GM21447 (cell line): ENCODE measurements around the gene POLR2L.
A peak's percentile ranks its signal among the peaks of the same experiment; 100 is the strongest.

ENCODE experiments used
- ATAC-seq: cut with Tn5 transposase; IDR thresholded peaks from one replicate; pipeline ENCODE4 v1.9.1; 2021; ENCODE audit not compliant: unreplicated experiment

Gene POLR2L

GRCh38 chr11:855796-856195 lies 13.5 kb upstream of the POLR2L start:
- no peak for ATAC-seq

GRCh38 chr11:855330-855674 lies 13.0 kb upstream of the POLR2L start:
- no peak for ATAC-seq

DNA sequence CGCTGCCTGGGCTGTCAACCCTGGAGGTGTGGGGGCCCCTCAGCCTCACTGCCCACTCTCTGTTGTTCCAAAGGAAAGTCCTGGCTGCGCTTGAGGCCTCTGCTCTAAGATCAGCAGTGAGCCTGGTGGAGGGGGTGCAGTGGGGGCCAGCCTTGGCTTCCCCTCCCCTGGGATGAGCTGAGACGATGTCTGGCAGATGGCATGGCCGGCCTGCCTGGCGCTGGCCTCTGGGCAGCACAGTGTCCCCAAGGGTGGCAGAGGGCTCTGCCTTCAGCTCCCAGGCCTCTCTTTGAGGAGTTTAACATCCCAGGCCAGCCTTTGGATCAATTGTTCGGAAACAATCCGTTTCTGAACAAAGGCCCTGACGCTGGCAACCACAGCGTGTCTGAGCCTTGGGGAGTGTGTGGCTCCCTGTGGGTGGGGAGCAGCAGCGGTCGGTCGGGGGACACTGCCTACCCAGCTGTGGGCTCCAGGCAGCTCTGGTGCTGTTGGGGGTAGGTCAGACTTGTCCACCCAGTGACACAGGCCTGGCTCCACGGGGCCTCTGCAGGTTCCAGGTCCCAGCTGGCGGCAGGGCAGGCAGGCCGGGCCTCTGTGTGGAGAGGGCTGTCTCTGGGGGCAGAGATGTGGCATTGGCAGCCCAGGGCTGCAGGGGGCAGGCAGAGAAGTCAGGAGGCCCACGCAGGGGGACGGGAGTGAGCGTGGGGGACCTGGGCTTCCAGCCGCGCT lies 12.4 kb upstream of the POLR2L start:
- no peak for ATAC-seq

- ATAC-seq, result no peak
These were observed 11.5 kb upstream of the POLR2L start for GRCh38 chr11:853682-854448.

DNA sequence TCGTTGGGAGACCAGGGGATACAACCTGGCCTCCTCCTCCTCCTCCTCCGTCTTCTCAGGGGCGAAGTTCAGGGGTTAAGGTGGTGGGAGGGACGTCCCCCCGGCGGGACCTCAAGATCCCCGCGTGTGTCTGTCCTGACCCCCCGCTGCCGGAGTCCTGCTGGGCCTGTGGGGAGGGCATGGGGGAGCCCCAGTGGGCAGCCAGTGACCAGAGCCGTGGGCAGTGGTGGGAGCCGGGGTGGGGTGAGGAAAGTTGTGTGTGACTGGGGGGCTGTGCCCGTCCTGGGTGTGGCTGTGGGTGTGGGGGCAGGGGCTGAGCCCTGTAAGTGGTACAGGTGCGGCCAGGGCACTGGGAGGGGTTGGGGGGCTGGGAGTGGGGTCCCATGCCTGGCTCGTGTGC lies 10.4 kb upstream of the POLR2L start:
- ATAC-seq, result no peak

GRCh38 chr11:850775-851763 lies 8.7 kb upstream of the POLR2L start:
- ATAC-seq, result no peak

DNA sequence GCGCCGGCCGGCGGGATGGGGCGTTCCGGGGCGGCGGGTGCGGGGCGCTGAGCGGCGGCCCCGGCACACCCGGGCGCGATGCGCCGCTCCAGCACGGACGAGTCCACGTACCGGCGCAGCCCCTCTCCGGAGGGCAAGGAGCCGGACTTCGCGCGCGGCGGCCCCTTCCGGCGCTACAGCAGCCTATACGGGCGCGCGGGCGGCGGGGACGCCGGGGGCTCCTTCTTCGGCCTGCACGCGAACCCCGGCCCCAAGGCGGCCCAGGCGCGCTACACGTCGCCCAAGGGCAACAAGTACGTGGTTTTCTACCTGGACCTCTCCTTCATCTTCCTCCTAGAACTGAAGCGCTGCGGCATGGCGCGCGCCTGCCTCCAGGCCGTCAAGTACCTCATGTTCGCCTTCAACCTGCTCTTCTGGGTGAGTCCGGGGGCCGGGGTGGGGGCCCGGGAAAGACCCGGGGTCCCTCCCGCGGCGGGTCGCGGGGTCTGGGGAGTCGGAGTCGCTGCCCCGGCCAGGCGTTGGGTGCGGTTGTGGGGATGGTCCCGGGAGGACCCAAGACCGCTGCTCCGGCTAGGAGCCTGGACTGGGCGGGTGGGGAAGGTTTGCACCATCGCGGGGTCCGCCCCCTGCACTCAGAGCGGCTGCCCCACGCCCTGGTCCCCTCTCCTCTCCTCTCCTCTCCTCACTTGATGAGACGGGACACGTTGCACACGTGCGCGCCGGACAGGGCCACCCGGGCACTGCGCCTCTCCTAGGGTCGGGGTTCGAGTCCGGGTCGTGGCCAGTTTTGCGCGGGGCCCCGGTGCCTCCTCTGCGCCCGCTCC lies 7.8 kb upstream of the POLR2L start:
- no peak for ATAC-seq

DNA sequence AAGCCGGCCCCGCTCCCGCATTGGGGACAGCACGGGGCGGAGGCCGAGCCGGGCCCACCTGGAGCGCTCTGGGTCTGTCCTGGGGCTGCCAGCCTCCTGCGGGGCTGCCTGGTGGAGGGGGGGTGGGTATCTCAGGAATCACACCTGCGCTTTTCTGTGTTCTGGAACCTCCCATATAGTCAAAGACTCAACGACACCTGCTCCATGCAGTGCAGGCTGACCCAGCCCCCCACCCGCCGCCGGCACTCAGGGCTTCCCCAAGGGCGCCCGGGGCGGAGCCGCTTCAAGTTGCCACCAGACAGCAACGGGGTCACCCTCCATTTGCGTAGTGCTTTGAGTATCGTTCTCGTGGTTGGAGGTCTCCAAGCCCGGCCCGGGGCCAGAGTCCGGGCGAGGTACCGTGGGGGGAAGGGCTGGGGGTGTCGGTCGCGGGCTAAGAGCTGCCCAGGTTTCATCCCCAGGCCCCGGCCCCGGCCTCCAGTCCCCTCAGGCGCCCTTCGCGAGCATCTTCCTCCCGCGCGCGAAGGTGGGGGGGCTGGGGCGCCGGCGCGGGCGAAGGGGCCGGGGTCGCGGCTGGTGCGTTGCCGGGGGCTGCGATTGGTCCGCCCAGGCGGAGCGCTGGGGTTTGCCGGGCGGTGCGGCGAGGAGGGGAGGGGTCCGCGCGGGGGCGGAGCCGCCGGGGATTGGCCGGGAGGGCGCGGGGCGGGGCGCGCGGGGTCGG lies 6.9 kb upstream of the POLR2L start:
- ATAC-seq, result no peak

DNA sequence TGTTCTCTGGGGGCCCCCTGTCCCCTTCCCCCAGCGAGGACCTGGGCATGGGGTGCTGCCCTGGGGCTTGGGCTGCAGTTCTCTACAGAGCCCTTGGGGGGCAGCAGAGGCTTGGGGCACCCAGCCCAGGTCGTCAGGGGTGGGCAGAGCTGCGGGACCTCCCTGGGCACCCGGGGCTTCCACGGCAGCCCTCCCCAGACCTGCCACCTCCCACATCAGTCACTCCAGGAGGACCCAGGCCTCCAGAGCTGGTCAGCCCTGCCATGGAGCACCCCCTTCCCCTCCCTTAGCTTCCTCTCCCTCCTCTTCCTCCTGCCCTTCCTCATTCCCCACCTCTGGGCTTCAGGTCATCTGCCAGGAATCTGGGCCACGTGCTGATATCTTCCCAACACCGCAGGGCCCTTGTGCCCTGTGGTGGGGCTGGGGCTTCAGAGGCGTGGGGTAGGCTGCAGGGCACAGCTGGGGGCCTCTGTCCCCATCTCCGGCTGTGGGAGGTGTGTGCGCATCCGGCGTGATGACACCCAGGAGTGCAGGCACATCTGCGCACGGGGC lies 6.1 kb upstream of the POLR2L start:
- no peak for ATAC-seq

GRCh38 chr11:847876-848275 lies 5.5 kb upstream of the POLR2L start:
- no peak for ATAC-seq

DNA sequence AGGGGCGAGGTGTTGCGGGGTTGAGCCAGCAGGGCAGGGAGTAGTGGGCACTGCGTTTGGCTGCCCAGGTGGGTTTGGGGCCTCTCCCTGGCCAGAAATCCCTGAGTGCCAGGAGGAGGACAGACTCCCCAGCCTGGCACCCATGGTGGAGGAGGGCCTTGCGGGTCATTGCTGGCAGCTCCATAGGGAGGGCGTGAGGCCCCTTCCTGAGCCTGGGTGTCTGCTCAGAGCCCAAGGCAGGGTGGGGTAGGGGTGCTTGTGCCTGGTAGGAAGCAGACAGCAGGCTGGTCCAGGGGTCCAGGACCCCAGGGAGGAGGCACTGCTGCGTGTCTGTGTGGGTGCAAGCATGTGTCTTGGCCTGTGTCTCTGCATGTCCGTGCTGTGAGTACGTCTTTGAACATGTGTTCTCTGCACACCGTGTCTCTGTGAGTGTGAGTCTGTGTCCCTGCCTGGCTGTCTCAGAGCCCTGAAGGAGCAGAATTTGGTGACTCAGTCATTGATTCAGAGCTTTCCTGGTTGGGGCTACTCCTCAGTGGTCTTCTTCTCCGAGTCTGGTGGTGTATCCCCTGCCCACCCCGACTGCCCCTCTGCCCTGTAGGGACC lies 4.3 kb upstream of the POLR2L start:
- ATAC-seq, result no peak

DNA sequence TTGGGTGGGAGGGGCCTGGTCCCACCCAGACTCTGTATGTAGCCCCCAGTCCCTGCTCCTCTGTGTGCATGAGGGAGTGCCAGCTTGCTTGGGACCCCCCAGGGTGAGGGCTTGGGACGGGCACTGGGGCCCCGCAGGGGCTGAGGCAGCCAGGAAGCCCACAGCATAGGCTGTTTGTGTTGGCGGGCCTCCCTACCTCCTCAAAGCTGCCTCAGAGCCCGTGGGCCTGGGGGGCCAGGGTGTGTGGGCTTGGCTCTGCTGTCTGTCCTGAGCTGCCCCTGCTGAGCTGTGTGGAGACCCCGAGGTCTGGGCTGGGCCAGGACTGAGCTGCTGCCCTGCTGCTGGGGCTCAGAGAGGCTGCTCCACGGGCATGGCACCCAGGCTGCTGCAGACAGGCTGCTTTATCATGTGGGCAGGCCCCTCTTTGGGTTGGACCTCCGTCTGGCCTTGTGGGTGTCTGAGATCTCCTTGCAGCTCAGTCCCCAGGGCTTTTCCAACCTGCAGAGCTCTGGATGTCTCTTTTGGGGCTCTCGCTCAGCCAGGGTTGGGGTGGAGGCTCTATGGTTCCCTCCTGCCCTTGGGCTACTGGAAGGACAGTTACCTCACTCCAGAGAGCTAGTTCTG lies 3.7 kb upstream of the POLR2L start:
- ATAC-seq, result no peak

DNA sequence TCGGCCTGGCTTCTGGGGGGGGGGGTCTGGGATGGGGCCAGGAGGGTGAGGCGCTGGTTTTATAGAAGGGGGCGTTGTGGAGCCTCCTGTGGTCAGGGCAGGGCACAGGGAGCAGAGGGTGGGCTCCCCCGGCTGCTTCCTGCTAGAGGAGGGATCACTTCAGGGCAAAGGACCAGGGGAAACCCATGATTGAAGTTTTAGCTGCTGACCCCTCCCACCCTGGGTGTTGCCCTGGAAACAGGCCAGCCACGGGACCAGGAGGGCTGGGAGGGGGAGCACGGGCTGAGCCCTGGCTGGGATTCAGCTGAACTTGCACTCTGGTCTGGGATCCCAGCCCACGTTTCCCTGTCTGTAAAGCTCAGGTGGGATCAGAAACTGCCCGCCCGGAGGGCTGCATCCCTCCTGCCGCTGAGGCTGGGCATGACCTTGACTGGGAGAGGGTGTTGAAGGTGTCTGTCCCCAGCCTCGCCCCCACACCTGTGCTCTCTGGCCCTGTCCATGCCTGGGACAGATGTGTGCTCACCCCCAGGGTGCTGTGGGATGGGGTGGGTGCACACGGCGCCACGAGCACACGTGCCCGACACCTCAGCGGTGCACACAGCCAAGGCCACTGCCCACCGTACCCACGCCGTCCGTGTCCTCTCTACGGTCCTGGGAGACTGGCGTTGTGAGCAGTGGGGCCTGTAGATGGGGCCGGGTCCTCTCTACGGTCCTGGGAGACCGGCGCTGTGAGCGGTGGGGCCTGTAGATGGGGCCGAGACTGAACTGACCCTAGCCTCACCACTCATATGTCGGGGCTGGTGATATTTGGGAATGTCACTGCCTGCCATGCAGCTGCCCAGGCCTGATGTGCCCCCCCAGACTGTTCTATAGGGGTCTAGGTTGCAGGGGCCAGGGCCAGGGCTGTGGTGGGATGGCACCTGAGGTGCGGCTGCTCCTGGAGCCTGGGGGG lies 2.6 kb upstream of the POLR2L start:
- ATAC-seq, result no peak

DNA sequence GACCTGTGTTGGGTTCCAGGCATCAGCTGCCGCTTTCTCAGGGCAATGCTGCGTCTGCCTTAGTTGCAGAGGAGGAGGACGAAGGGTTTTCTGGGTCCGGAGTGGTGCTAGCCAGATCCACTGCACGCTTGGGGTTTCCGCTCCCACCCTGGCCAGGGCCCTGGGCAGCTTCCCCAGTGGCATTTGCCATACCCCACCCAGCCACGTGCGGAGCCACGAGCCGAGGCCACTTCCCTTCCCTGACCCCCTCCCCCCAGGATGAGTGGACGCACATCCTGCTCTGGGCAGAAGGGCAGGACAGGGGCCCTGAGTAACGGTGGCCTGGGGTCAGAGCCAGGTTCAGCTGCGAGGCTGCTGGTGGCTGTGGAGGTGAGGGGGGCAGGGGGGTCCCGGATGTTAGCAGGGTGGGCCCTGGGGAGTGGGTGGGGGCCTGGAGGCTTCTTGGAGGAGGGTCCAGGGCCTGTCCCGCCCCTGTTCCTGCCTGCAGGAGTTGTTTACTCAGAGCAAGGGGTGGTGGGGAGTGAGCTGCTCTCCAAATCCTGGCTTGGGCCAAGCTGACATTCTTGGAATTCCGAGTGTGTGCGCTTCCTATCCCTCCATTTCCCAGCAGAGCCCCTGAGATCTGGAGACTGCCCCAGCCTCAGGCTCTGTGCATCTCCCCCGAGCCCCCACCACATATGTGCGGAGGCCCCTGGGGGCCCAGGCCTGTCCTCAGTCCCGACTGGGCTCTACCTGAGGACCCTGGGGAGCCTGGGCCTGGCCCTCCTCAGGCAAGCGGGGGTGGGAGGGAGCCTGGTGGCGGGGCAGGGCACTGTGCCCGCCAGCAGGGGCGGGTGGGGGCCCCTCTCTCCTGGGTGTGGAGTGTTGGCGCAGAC lies 1.7 kb upstream of the POLR2L start:
- ATAC-seq, result no peak

DNA sequence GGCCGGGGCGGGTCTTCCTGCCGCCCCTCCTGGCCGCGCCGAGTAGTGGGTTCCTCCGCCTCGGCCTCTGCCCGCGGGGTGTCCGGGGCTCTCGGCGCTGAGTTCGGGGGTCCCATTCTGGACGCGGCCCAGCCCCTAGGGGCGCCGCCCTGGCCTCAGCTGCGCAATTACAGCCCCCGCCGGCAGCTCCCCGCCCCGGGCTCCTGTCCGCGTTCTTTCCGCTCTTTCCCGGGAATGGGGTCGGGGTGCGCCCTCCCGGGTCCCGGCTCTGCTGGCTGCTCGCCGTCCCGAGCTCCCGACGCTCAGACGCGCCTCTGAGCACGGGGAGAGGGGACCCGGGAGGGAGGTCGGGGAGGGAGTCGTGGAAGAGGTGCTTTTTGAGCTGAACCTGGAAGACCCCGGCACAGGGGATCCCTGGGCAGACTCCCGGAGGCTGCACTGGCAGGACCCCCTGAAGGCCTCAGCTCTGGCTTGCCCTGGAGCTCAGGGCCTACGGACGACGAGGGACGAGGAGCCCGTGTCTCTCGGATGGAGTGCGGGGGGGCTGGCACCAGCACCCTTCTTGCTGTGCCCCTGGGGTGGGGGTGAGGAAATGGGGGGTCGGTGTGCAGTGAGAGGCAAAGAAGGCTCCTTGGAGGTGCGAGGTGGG lies 881 bp upstream of the POLR2L start:
- ATAC-seq, result no peak

GRCh38 chr11:841981-842369 lies 354 bp downstream of the POLR2L start:
- peak; percentile 28 for ATAC-seq
